Stimulated activated CD4-positive, alpha-beta T cell treated with anti-CD3 and anti-CD28 coated beads, Interleukin-1b, Interleukin-23, amount 100 ng/mL, for 24 hours (primary cell): ENCODE results near the gene THAP7.
A peak's percentile ranks its signal among the peaks of the same experiment; 100 is the strongest.

Source experiments
- DNase-seq, 4 experiments: peaks; one replicate each; pipeline ENCODE4 v3.0.0-alpha.2; 2020; ENCODE audit warnings: low read depth in 4 of 4, low spot score in 1 of 4

Gene THAP7

DNA sequence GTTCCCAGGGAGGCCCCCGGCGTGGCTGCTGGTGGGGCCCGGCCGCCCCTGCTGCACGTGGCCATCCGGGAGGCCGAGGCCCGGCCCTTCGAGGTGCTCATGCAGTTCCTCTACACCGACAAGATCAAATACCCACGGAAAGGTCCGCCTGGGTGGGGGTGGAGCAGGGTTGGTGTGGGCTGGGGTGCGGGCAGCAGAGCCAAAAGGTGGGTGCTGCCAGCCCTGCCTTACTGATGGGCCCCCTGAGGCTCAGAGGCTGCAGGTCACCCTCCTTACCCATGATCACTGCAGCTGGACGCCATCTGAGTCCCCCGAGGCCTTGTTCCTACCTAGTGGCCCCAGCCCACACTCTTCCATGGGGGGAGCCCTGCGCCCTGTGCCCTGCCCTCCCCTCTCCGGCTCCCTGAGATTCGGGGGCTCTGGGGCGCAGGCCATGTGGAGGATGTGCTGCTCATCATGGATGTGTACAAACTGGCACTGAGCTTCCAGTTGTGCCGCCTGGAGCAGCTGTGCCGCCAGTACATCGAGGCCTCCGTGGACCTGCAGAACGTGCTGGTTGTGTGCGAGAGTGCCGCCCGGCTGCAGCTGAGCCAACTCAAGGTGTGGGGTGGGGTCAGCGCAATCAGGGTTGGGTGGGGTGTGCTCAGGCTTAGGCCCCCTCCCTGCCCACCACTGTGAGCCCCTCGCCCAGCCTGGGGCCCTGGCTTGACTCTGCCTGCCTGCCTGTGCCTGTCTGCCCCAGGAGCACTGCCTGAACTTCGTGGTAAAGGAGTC lies 7.6 kb downstream of the THAP7 start:
- DNase-seq: no peak

DNA sequence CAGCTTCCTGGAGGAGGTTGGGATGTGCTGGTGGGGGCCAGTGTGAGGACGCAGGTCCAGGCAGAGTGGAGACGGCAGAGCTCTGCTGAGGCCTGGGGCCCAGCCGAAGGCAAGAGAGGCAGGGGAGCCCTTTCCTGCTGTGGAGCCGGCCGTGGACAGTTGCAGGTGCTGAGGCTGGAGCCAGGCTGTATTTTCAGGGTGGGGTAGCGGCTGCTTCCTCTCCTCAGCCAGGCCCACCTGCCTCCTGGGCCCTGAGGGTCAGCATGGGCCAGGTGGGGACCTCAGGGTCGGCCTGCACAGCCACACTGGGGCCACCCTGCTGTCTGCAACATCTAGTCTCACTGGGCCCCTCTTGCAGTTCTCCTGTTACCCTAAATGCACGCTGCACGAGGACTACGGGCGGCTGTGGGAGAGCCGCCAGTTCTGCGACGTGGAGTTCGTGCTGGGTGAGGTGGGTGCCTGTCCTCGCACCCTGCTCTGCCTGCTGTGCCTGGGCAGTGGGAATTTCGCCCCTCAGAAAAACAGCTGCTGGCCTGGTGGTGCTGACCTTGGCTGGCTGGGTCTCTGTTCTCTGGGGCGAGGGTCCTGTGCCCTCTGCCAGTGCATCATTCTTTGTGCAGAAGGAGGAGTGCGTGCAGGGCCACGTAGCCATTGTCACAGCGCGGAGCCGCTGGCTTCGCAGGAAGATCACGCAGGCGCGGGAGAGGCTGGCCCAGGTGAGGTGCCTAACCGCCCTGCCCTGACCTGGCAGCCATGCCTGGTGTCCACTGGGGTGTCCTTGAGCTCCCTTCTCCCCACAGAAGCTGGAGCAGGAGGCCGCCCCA lies 8.4 kb downstream of the THAP7 start:
- DNase-seq: no peak

DNA sequence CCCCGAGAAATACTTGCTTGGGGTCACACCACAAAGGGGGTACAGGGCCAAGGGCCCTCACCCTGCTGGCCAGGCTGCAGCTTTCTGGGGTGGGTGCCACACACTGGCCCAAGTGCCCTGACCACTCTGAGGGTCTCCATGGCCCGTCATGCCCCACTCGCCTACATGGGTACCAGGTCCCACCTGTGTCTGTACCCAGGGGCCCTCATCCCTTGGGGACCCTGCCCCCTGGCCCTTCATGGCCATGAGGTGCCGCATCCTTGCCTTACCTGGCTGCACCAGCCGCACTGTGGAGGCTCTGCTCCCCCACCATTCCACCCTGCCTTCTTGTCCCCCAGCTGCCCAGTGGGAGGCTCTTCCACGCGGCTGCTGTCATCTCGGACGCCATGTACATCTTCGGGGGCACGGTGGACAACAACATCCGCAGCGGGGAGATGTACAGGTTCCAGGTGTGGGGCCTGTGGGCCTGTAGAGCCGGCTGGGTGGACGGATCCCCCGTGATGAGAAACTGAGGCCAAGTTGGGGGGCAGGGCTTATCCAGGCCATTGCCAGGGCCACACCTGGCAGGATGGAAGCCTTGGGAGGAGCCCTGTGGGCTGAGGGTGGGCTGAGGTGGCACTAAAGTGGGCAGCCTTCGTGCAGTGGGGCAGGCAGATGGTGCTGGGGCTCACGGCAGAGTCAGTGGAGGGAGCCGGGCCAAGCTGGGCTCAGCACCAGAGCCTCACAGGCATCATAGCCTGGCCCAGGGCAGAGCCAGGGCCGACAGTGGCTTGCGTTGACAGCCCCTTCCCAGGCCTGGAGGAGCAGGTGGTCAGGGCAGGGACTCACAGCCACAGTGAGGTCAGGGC lies 9.2 kb downstream of the THAP7 start:
- no peak for DNase-seq

DNA sequence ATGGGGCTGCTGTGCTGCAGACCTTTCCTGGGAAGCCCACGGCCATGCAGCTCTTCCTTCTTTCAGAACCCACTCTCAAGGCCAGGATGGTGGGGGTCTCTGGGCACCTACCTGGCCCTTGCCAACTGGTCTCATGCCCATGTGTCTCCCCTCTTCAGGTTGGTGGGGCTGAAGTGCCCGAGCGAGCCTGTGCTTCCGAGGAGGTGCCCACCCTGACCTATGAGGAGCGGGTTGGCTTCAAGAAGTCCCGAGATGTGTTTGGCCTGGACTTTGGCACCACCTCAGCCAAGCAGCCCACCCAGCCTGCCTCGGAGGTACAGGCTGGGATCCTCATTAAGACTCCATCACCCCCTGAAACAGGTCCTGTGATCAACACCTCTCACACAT lies 9.9 kb downstream of the THAP7 start:
- DNase-seq: no peak

DNA sequence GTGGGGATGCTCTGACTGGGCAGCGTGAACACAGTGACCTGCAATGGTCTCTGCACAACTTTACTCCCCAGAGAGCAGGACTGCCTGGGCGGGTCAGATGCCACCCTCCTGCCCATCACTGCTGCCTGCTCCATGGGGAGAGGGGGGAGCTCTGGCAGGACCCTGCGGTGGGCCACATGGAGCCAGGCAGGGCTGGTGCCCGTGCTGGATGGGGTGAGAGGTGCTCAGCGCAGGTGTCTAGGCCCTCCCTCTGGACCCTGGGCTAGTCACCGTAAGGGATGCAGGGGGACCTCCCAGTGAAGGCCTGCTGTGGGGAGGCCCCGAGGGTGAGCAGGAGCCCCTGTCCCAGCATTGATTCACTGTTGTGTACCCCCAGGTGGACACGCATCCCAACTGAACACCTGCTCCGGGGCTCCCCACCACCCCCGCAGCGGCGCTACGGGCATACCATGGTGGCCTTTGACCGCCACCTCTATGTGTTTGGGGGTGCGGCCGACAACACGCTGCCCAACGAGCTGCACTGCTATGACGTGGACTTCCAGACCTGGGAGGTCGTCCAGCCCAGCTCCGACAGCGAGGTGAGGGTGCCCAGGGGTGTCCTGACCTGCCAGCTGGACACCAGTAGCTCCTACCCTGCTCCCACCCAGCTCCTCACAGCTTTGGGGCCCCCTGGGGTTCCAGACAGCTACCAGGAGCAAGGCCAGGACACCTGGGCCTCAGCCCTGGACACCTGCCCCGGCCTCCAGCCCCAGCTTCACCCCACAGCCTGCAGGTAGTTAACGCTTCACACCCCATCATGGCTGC lies 10.5 kb downstream of the THAP7 start:
- no peak for DNase-seq

DNA sequence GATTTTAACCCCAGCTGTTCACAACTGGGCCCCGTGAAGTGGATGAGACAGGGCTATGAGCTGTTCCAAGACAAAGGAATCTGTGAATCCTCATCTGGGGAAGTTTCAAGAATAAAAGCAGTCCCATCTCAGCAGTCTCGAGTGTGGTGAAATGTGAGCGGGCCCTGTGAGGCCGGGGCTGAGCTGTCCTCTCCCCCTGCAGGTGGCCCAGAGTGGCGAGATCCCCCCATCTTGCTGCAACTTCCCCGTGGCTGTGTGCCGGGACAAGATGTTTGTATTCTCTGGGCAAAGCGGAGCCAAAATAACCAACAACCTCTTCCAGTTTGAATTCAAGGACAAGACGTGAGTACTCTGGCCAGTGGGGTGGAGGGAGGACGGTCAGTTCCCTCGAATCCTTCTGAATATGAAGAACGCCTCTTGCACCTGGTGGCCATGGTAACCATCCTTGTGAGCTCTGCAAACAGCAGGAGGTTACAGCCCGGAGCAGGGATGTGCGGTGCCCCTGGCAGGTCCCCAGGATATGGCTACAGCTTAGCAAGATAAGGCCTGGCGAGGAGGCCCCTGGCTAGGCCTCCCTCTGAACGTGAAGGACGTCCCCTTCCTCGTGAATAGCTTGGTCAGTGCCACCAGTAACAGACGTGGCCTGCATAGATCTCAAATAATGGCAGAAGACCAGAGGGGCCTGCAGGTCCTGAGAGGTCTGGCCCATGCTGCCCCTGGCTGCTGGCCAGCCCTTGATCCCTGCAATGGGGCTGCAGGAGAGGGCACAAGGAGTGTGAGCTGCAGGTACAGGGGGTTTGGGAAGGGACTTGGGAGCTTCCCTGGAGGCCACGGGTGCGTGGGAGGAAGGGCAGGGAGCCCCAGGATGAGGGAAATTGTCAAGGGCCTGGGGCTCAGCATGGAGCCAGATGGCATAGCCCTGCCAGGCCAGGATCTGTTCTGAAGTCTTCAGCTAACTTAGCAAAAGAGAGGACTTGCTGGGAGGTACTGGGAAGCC lies 11.4 kb downstream of the THAP7 start:
- no peak for DNase-seq

DNA sequence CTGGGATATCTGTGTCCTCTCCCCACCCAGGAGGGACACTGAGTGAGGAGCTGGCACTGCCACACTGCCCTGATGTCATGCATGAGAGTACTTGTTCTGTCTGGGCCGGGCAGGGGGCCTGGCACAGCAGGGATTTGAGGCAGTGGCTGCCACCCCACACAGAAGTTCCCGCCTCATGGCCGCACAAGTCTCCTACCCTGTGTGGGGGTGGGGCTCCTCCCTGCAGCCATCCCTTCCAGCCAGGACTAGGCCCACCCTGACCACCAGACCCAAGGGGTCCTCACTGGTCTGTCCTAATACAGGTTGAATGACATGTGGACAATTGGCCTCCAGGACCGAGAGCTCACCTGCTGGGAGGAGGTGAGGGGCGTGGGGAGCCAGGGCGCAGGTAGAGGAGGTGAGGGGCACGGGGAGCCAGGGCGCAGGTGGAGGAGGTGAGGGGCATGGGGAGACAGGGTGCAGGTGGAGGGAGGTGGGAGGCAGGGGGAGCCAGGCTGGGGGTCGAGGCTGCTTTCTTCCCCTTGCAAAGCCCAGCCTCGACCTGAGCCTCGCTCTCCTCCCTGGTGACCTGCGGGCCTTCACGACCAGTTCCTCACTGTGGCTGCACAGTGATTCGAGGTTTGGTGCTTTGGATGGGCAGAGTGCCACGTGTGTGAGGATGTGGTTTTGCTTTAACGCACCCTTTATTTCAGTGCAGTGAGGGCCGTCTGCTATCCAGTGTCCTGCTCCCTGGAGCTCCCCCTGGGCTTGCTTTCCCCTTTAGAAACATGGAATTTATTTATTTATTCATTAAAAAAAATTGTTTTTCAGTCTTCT lies 12.4 kb downstream of the THAP7 start:
- DNase-seq: no peak

DNA sequence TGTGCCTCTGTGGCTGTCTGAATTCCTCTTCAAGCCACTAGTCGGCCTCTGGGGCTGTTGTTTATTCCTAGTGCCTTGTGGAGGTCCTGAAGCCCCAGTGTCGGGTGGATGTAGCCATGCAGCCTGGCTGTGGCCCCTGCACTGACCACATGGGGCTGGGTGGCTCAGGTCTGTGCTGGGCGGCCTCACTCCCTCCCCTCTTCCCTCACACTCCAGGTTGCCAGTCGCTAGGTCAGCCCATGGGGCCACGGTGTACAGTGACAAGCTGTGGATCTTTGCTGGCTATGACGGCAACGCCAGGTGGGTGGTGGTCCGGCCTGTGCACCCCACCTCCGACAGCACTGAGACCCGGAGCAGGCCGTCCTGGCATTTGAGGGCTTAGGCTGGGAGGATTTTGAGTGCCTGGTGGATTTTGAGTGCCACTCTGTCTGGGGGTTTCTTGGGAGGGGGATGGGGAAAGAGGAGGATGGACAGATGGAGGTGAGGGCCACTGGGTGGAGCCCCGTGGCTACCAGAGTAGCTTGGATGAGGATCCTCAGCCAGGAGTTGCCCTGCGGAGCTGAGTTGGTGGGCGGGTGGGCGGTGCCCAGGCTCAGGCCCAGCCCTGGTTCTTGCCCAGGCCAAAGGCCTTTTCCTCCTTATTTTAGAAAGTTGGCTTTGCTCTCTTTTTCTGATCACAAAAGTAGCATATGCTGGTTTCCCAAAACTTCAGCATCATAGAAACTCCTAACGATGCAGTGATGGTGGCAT lies 13.2 kb downstream of the THAP7 start:
- no peak for DNase-seq

DNA sequence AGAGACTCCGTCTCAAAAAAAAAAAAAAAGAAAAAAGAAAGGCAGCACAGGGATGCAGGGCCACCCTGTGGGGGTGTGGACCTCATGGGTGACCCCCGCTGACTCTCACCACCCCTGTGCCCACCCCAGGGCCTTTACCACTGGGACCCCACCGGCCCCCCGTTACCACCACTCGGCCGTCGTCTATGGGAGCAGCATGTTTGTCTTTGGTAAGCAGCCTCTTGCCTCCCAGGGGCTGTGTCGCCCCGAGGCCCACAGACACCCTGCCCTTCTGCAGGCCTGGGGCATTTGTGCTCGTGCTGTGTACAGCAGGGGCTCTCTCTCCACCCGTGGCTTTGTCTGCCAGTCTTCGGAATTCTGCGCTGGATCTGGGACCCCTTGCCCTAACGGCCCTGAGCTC lies 14.5 kb downstream of the THAP7 start:
- no peak for DNase-seq

DNA sequence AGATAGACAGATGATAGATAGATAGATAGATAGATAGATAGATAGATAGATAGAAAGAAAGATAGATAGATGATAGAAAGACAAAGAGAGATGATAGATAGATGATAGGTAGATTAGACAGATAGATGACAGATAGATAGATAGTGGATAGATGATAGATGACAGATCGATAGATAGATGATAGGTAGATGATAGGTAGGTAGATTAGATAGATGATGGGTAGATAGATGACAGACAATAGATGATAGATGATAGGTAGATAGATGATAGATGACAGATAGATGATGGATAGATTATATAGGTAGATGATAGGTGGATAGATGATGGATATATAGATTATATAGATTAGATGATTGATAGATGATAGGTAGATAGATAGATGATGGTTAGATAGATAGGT lies 15.6 kb downstream of the THAP7 start:
- no peak for DNase-seq

DNA sequence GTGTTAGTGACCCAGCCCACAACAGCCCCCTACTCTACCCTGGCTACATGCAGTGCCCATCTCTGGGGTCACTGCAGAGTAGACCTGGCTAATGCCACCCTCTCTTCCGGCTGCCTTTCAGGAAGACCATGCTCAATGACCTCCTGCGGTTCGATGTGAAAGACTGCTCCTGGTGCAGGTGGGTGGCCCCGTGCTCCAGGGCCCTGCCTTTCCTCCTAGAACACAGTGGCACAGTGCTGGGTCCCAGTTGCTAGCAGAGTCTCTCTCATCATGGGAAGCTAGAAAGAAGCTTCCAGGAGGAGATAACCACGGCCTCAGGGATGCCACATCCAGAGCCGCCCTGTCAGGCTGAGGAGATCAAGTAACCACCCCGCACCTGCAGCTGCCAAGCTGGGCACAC lies 16.2 kb downstream of the THAP7 start:
- no peak for DNase-seq

DNA sequence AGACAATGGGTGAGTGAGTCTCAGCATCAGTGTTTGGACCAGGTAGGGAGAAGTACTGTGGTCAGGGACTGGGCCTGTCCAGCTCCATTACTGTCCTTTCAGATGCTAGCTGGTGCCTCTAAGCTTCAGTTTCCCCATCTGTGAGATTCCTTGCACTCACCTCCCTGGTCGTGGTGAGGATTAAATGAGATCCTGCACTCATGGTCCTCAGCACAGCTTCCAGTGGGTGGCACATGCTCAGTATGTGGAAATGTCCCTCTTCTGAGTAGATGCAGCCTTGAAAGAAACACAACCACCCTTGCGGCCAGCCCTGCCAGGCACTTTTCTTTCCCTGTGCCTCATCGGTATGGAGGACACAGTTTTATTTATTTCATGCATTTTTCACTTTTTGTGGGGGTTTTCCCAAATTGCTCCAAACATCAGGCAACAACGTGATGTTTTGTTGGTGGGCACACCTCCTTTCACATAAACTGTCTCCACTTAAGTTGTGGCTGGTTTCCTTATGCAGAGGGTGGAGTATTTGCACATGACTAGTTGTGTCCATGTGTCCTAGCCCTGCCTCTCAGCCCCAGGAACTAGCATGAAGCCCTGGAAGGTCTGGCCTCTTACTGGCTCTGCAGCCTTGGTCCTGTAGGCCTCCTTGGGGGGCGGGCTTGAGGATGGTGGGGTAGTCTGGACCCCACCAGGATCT lies 18.7 kb downstream of the THAP7 start:
- DNase-seq: no peak

DNA sequence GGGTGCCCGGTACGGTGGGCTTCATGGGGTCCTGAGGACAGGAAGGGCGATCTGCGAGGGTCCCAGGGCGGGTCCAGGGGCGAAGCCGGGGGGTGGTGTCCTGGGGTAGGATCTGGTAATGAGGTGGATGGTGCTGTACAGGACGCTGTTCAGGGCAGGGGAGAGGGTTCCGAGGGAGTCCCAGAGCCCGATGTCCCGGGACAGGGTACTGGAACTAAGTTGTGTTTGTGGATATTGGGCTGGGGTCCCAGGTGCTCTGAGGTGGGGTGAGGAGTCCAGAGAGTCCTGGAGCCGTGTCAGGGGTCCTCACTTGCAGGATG lies 19.4 kb downstream of the THAP7 start:
- no peak for DNase-seq

DNA sequence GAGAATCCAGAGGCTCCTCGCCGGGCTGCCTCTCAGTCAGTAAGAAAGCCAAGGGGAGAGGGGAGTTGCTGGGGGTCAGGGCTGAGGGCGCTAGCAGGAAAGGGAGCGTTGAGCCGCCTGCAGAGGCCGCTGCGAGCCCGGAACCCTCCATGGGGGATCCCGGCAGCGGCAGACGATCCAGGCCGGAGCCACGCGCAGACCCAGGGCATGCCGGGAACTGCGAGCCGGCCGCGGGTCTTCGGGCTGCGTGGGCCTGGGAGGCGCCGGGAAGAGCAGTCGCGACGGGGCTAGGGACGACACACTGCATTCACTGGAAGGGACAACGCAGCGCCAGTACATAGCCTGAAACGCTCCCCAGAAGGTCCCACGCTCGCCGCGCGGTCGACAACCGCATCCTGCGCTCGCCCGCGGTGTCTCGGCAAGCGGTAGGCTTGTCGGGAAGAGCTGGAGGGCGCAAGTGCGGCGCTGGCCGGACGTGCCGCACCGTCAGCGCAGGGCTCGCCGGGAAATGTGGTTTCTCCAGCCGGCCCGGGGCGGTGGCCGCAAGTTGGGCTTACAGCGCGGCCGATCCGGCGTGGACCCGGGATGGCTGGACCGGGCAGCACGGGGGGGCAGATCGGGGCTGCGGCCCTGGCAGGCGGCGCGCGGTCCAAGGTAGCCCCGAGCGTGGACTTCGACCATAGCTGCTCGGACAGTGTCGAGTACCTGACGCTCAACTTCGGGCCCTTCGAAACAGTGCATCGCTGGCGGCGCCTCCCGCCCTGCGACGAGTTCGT lies 19.9 kb downstream of the THAP7 start, which contains the start of gene LZTR1:
Gene LZTR1, plus strand, starts transcription at position 511 of the 776 bp plus-strand sequence. Its CDS starts 75 bp downstream, at position 586.
- peak in 3 of 4 experiments; percentile 45 to 65 (median 64) for DNase-seq

DNA sequence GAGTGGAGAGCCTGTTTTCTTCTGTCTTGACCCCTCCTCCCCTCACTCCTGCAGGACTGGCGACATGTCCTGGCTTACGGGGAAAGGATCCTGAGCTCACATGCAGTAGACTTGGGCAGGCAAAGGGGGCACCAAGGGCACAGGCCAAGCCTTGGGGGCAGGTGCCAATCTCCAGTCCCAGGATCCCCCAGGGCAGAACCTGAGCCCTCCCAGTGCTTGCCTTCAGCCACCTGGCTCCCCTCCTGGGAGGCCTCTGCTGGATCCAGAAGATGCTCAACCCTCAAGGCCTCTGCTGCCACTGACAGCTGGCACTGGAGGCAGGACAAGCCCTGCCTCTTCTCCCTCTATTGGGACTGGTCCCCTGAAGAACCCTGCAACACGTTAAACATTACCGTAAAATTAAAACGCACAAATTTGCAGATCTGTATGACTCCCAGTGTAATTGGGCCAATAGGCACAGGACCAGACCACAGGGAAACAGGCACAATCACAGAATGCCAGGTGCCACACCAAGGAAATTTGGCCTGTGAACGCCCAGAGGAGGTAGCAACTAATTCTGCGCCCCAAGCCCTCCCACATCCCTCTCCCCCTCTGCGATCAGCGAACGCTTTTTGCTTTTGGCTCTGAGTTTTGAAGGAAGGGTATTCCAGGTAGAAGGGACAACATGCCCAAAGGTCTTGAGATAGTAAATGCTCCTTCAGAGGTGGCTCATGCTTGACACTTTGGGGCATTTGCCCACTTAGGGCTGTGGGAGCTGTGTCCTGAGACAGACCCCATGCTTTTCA lies 20.8 kb downstream of the THAP7 start:
- no peak for DNase-seq

DNA sequence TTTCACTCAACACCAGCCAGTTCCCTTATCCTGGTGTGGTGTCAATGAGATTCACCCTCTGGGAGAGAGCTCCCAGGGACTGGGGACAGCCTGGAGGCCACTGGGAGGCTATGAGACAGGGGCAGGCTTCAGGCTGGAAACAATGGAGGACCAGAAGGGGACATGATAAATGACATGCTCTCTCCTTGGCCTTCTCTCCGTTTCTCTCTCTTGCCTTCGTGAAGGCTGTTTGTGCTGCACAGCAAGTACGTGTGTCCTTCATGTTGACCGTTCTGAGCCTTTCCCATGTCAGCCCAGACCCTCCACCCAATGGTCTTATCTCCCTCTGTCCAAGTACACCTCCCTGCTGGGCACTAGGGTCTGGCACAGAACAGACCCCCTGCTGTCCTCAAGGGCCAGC lies 21.4 kb downstream of the THAP7 start:
- DNase-seq: no peak
